ENCODE results near the gene CXCL14. TPM values are rescaled to one million over a fixed set of nuclear protein-coding genes. Genes with fewer than 3 reads are reported as not detected.

The CXCL14 gene
- total and polyA plus RNA-seq, 2 donors from 2014 or later = 104 to 414 TPM

DNA sequence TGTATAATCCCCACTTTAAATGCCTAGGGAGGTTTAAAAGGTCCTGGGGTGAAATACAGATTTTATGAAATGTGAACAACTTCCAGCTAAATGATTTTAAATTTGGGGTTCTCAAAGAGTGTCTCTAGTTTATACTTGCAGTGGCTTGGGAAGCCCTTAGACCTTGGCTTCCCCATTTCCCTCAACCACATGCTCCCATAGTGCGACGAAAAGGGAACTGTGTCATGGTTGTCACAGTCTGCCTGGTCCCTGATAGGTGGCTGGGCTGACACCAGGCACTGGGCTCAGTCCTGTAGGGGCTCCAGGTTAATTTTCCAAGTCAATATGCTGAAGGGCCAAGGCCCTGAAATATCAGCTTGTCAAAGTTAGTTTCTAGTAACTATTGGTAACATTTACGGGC, 10.4 kb upstream of the CXCL14 start:
- intact Hi-C loops (cut with DNase I) = no loop called here
- FAIRE-seq = no peak

DNA sequence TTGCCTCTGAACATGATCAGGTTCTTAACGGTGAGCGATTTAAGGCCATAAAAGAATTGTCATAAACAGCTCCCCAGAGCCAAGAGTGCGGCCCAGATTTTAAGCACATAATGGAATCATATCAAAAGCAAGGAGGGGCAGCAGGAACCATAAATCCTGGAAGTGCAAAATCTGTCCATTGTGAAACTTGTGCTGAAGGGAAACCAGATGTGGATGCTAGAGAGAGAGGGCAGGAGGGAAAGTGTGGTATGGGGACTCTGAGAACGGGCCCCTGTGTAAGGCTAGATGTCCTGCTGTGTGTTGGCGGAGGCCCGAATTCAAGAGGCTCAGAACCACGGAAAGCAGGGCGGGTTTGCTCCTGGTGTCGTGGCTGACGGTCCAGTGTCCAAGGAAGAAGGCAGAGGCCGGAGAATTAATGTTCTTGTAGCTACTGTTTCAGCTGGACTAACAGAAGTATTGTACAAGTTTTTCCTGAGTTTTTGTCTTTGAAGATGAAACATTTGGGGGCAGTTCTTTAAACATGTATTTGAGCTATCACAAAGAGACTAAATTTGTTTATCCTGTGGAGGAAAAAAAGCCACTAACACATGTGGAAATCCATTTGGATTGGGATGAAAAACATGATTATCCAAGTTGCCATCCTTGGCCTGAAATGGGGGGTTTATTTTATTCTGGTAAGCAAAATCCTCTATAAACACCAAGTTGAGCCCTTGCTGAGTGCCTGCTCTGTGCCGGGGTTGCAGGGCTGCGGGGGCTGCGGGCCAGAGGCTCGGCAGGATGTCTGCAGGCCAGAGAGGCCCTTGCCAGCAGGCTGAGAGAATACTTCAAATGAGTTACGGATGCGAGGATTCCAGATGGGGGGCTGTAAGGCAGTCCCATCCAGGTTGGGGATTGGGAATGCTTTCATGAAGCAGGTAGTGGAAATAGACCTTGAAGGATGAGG, 9.2 kb upstream of the CXCL14 start:
- H3K4me1 ChIP-seq (ENCODE audit: control insufficient read depth in 2 of 3, insufficient read depth in 2 of 3, low read depth in 1 of 3, low read length in 3 of 3) = no peaks in the 10 kb centered on the region
- no peak overlapping the region for H3K27ac ChIP-seq (ENCODE audit: low read depth in 2 of 2, low read length in 2 of 2)
- peak in 1 of 5 donors; percentile 4 for DNase-seq
- no peak overlapping the region for H3K9ac ChIP-seq (ENCODE audit: low read length in 3 of 3)
- no peaks in the 10 kb centered on the region for H3K36me3 ChIP-seq (ENCODE audit: control insufficient read depth in 2 of 3, insufficient read depth in 3 of 3, low read length in 3 of 3)
- H3K9me3 ChIP-seq (ENCODE audit: control insufficient read depth in 2 of 3, insufficient read depth in 1 of 3, low read length in 3 of 3) = no peaks in the 10 kb centered on the region
- no peak for FAIRE-seq
- H3K4me3 ChIP-seq (ENCODE audit: low read length in 3 of 3) = no peak overlapping the region
- no peak for TF ChIP-seq CTCF (IDR thresholded peaks at IDR 0.05; ENCODE audit: borderline replicate concordance, extremely low read depth, insufficient read depth)
- intact Hi-C loops (cut with DNase I) = no loop called here
- H3K27me3 ChIP-seq (ENCODE audit: control insufficient read depth, insufficient read depth, low read length) = no peaks in the 10 kb centered on the region

More for the DNA sequence above, 10.4 kb upstream of the CXCL14 start:
- Histone ChIP-seq H3K4me1 (ENCODE audit: control insufficient read depth in 2 of 3, insufficient read depth in 2 of 3, low read depth in 1 of 3, low read length in 3 of 3) (no peaks in the 10 kb centered on the region), H3K36me3 (ENCODE audit: control insufficient read depth in 2 of 3, insufficient read depth in 3 of 3, low read length in 3 of 3) (no peaks in the 10 kb centered on the region), H3K4me3 (ENCODE audit: low read length in 3 of 3) (no peak overlapping the region), H3K27me3 (ENCODE audit: control insufficient read depth, insufficient read depth, low read length) (no peaks in the 10 kb centered on the region), H3K27ac (ENCODE audit: low read depth in 2 of 2, low read length in 2 of 2) (no peak overlapping the region), H3K9ac (ENCODE audit: low read length in 3 of 3) (no peak overlapping the region), H3K9me3 (ENCODE audit: control insufficient read depth in 2 of 3, insufficient read depth in 1 of 3, low read length in 3 of 3) (no peaks in the 10 kb centered on the region)
- TF ChIP-seq CTCF (IDR thresholded peaks at IDR 0.05; ENCODE audit: borderline replicate concordance, extremely low read depth, insufficient read depth) = no peak
- no peak for DNase-seq

- Histone ChIP-seq H3K36me3 (ENCODE audit: control insufficient read depth in 2 of 3, insufficient read depth in 3 of 3, low read length in 3 of 3) (no peaks in the 10 kb centered on the region), H3K4me3 (ENCODE audit: low read length in 3 of 3) (no peak overlapping the region), H3K9ac (ENCODE audit: low read length in 3 of 3) (no peak overlapping the region), H3K27me3 (ENCODE audit: control insufficient read depth, insufficient read depth, low read length) (peaks cover 3% of the 10 kb centered on the region), H3K27ac (ENCODE audit: low read depth in 2 of 2, low read length in 2 of 2) (no peak overlapping the region), H3K9me3 (ENCODE audit: control insufficient read depth in 2 of 3, insufficient read depth in 1 of 3, low read length in 3 of 3) (no peaks in the 10 kb centered on the region), H3K4me1 (ENCODE audit: control insufficient read depth in 2 of 3, insufficient read depth in 2 of 3, low read depth in 1 of 3, low read length in 3 of 3) (no peaks in the 10 kb centered on the region)
- DNase-seq (peak in 1 of 5 donors; percentile 22), FAIRE-seq (no peak)
- intact Hi-C loops (cut with DNase I) = no loop called here
- no peak for TF ChIP-seq CTCF (IDR thresholded peaks at IDR 0.05; ENCODE audit: borderline replicate concordance, extremely low read depth, insufficient read depth)
Observed at GRCh38 chr5:135584918-135585317, 6.1 kb upstream of the CXCL14 start.
